Skin of body (tissue), 2 donors: ENCODE measurements around the gene LRR1. TPM values are rescaled to one million over a fixed set of nuclear protein-coding genes. Genes with fewer than 3 reads are reported as not detected.
"Not testable (repeated sequence)": the region's sequence is repeated elsewhere in the genome, so short reads cannot be mapped to it uniquely, and the experiment has no call there.

Source experiments
- DNase-seq: peaks from one replicate; lab custom pipeline; 2025; lab: John Stamatoyannopoulos, UW
- total RNA-seq: library from RNA; depleted of rRNA; stranded (reverse); fragments of >200 nt; gene quantifications from one replicate; pipeline ENCODE4 v1.2.3, GENCODE V29; 2014

Gene LRR1
- total RNA-seq, 1 donor from 2014 or later = 9.9 TPM

DNA sequence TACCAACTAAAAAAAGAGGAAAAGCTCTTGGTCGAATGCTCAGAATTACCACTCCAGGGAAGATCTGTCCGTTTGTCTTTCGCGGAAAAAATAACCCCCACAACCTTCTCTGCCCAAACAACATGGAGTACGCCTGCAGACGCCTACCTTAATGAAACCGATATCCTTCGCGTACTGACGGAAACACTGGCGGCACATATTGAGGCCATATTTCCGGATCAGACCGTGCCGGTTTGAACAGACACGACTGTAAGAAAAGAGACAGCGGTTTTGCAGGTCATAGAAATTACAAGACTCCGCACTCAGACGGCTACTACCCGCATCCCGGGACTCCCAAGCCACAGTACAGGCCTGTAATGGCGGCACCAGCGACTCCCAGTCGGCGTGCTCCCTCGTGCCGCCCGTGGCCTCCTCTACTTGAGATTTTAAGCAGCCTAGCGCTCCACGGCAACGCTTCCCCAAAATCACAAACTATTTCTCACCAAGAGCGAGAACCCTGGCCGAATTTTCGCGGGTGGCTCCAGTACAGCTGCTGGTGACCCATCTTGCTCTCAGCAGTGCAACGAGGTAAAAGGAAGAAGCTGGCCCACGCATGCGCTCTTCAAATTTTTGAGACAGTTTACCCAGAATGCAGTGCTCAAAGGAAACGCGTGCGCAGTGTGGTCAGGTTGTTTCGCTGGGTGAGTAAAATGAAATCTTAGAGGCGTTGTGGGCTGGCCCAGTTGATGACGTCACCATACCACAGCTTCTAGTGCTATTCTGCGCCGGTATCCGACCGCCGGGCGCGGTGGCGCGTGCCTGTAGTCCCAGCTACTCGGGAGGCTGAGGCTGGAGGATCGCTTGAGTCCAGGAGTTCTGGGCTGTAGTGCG is 12.7 kb upstream of the LRR1 start, which contains the start of gene RPS29:
Gene RPS29, minus strand, starts transcription at position 578 of the 870 bp plus-strand sequence. Its CDS starts 34 bp downstream, at position 544.
- peak; percentile 100 for DNase-seq

DNA sequence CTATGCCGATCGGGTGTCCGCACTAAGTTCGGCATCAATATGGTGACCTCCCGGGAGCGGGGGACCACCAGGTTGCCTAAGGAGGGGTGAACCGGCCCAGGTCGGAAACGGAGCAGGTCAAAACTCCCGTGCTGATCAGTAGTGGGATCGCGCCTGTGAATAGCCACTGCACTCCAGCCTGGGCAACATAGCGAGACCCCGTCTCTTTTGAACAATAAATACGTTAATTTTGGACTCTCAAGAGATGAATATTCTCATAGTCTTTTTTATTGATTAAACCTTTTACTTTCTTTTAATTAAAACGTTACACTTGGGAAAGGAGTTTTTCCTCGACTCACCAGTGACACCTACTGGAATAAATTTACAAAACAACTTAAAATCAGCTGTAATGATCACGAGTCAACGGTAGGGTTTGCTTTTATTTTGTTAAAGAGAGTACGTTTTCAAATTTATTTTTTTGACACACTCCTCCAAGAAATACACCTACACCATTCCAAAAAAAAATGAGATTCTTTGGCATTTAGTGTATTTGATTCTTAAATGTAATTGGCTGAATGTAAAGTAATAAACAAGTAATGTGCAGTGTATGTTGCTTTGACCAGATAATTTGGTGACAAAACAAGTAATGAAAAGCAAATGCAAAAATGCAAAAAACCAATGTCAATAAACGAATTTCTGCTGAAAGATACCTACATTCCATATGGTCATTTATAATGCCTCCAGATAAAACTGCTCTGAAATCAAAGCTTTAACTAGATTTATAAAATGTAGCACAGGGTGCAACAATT is 11.9 kb upstream of the LRR1 start:
- peak; percentile 36 for DNase-seq

DNA sequence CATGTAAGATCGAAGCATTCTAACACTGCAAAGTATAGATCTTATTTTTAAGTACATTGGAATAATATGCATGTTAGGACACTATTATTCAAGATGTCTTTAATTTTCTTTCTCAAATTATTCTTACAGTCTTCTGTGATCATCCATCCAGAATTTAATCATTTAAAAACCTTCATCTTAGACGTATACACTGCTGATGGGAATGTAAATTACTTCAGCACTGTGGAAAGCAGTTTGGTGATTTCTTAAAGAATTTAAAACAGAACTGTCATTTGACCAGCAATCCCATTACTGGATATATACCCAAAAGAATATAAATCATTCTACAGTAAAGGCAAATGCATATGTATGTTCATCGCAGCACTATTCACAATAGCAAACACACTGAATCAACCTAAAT is 9.4 kb upstream of the LRR1 start:
- no peak for DNase-seq

DNA sequence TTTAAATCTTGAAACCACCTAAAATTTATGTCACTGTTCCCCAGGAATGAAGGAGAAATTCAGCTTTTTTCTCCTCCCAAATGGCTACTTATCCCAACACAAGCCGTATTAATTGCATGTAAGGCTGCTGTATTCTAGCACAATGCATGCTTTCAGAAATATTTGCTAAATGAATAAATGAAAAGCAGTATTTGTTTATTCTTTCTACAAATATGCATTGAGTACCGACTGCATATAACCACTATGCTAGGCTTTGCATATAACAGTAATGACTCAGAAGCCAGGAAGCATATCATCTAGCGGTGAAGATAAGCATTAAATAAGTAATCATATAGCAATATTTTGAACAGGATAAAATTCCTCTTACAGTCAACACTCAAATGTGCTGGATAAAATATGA is 5.7 kb upstream of the LRR1 start:
- DNase-seq = no peak

DNA sequence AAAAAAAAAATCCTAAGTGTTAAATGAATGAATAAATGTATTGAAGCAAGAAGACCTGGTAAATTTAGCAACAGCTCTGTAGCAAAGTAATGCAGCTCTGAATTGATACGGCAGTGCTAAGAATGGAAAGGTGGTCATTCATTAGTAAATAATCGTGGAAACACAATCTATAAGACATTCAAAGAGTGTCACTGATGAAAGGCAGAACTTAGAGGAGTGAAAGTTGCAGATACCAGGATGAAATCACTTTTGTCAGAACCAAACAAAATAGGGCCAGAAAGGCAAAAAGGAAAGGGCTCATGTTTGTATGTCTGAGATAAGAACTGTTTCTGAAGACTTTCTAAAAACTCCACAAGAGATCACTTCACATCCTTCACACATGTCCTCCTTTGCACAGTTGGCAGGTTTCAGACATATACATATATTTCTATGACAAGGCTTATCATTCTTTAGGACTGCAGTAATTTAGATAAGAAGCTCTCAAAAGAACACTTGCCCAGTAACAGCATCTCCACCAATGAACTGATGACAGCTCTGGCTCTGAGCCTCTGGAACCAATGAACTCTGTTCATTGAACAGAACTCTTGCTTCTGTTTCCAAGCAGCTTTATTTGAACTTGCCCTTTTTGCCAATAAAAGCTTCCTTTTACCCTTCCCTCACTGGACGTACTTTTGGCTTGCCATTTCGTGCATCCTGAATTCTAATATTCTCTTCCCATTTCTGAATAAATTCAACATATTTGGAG is 4.2 kb upstream of the LRR1 start:
- DNase-seq = peak; percentile 84

DNA sequence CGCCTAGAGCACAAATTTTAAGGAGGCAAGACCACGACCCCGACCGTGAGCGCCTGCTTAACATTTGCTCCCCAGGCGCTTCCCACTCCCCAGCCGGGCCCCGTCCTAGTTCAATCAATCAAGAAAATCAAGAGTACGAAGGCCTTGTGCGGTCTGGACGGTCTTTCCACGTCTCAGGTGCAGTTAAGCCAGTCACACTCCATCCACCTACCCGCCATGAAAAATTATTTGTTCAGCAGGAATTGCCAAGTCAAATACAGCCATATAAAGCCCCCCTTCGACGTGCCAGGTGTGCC is 603 bp upstream of the LRR1 start:
- DNase-seq = no peak

DNA sequence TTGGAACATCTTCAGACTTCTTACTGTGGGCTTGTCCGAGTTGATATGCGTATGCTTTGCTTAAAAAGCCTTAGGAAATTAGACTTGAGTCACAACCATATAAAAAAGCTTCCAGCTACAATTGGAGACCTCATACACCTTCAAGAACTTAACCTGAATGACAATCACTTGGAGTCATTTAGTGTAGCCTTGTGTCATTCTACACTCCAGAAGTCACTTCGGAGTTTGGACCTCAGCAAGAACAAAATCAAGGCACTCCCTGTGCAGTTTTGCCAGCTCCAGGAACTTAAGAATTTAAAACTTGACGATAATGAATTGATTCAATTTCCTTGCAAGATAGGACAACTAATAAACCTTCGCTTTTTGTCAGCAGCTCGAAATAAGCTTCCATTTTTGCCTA is 8.8 kb downstream of the LRR1 start:
- no peak for DNase-seq

DNA sequence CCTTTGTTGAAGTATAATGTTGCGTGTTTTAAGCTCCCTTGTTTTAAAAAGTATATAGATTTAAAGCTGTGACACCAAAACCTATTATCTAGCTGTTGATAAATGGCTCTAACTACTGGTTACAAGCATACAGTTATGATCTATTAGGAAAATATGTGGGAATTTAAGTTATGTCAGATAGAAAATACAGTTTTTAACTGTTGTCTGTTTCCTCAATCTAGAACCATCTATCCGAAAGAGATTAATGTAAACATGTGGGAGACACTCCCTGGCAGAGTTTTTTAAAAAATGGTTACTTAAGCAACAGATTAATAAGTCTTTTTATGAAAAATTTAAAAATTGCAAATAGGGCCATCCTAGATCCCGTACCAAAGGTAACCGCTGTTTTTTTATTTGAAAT is 13.5 kb downstream of the LRR1 start:
- DNase-seq = no peak

DNA sequence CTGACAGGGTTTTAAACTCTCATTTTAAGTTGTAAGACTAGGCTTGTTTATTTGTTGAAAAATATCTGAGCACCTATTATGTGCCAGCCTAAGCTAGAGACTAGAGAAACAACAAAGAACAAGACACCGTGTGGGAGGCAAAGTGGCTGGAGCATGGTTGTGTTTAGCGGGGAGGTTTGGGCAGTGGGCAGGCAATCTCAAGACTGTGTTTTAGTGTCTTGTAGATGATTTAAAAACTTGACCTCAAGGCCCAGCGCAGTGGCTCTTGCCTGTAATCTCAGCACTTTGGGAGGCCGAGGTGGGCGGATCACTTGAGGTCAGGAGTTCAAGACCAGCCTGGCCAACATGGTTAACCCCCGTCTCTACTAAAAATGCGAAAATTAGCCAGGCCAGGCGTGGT is 13.9 kb downstream of the LRR1 start:
- no peak for DNase-seq

DNA sequence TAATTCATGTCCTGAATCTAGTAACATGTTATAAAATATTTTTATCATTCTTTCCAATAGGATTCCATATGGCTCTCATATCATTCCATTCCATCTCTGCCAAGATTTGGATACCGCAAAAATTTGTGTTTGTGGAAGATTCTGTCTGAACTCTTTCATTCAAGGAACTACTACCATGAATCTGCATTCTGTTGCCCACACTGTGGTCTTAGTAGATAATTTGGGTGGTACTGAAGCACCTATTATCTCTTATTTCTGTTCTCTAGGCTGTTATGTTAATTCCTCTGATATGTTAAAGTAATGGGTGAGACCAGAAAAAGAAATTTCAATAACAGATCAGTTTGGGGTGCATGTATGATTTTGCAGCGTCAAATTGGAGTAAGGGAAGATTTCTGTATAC is 15.5 kb downstream of the LRR1 start:
- no peak for DNase-seq

DNA sequence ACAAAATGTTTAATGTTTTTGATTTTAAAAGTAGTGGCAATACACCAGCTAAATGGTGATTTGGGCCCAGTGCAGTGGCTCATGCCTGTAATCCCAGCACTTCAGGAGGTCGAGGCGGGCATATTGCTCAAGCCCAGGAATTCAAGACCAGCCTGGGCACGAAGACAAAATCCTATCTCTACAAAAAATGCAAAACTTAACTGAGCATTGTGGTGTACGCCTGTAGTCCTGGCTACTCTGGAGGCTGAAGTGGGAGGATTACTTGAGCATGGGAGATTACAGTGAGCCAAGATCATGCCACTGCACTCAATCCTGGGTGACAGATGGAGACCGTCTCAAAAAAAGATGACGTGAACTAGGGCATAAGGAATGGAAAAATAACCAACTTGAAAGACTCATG is 17.0 kb downstream of the LRR1 start:
- DNase-seq = no peak

DNA sequence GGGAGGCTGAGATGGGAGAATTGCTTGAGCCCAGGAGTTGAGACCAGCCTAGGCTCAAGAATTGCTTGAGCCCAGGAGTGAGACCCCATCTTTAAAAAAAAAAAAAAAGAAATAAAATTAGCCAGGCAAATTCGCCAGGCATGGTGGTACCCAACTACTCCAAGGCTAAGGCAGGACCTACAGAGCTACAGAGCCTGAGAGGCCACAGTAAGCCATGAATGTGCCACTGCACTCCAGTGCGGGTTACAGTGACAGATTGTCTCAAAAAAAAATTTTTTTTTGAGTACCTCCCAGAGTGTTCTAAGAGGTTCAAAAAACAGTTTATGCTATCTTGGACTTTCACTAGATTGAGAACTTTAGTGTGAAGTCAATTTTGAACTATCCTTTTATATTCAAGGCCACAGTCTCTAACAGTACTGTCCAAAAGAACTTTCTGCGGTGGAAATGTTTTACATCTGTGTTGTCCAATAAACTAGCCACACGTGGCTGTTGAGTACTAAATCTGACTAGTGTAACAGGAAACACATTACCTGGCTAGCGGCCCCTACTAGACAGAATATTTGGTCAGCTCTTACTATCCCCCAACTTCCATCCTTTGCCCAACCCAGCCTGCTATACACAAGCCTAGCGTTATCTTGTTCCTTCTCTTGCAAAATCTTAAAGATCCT is 19.2 kb downstream of the LRR1 start:
- DNase-seq = no peak

DNA sequence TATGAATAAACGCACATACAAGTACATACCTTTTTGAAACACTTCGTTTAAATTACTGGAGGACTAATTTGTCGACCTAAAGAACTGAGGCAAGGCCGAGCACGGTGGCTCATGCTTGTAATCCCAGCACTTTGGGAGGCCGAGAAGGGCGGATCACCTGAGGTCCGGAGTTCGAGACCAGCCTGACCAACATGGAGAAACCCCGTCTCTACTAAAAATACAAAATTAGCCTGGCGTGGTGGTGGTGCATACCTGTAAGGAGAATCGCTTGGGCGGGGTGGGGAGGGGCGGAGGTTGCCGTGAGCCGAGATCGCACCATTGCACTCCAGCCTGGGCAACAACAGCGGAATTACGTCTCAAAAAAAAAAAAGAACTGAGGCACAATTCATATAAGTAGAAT is 20.5 kb downstream of the LRR1 start:
- not testable (repeated sequence) for DNase-seq

DNA sequence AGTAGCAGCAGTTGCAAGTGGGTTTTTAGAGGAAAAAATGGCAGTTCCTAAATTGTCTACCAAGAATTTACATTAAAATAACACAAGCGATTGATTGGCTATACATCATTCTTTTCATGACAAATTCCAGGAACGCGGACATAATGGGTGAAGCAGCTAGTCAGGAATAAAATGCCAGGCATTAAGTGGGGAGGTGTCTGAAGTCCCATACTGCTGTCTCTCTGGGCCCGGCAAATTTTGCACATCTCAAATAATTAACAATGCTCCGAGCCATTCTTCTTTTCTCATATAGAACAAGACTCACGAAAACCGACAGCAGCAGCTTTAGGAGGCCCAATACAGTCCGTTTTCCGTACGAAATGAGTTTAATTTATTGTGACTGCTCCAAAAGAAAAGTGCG is 21.0 kb downstream of the LRR1 start:
- DNase-seq = no peak

DNA sequence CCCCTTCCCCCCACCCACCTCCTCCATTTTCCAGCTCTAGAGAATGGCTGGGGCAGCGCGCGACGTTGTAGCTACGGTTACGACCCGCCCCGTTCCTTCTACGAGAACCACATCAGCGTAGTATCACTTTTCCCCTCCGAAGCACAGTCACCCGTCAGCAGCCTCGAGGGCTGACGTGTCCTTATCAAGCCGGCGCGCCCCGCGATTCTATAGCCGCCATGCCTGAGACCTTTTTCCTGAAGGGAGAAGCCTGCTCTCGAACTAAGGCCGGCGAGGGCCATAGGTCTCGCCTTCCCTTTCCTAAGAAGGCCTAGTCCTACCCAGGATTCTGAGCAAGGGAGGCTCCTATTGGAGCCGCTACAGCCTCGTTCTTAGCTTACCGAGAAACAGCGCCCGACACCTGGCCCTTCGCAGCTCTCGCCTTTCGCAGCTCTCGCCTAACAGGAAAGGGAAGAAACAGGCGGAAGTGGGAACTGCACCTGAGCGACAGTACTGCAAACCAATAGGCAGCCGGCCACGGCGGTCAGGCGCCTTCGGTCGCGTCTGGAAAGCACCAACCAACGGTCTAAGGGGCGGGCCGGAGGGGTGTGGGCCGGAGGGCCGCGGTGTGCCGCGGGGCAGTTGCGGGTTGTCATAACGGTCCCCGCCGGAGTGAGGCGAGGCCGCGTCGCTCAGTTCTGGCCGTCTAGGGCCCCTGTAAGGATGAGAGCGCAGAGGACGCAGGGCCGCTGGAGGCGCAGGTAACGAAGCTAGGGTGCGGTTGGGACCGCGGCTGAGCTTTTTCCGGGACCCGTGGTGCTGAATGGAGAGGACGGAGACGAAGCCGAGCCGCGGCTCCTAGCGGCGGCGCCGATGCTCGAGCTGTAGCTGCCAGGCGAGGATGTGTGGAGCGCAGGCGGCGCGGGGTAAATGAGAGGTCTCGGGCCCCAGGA is 21.7 kb downstream of the LRR1 start, which contains the start of the genes MGAT2 and RPL36AL:
Gene MGAT2, plus strand, starts transcription at position 618 of the 932 bp plus-strand sequence. CDS start 470 bp downstream, outside the sequence.
Gene RPL36AL, minus strand, starts transcription at position 445 of the 932 bp plus-strand sequence. CDS start 1,522 bp downstream, outside the sequence.
- peak; percentile 96 for DNase-seq

DNA sequence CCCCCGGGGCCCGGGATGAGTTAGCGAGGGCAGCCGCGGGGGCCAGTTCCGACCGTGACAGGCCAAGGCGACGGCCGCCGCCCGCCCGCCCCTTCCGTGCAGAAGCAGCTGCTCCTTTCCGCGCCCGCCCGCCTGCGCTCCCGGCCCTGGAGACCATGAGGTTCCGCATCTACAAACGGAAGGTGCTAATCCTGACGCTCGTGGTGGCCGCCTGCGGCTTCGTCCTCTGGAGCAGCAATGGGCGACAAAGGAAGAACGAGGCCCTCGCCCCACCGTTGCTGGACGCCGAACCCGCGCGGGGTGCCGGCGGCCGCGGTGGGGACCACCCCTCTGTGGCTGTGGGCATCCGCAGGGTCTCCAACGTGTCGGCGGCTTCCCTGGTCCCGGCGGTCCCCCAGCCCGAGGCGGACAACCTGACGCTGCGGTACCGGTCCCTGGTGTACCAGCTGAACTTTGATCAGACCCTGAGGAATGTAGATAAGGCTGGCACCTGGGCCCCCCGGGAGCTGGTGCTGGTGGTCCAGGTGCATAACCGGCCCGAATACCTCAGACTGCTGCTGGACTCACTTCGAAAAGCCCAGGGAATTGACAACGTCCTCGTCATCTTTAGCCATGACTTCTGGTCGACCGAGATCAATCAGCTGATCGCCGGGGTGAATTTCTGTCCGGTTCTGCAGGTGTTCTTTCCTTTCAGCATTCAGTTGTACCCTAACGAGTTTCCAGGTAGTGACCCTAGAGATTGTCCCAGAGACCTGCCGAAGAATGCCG is 22.6 kb downstream of the LRR1 start:
- DNase-seq = no peak

DNA sequence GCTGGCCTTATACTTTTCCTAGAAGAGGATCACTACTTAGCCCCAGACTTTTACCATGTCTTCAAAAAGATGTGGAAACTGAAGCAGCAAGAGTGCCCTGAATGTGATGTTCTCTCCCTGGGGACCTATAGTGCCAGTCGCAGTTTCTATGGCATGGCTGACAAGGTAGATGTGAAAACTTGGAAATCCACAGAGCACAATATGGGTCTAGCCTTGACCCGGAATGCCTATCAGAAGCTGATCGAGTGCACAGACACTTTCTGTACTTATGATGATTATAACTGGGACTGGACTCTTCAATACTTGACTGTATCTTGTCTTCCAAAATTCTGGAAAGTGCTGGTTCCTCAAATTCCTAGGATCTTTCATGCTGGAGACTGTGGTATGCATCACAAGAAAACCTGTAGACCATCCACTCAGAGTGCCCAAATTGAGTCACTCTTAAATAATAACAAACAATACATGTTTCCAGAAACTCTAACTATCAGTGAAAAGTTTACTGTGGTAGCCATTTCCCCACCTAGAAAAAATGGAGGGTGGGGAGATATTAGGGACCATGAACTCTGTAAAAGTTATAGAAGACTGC is 23.4 kb downstream of the LRR1 start:
- DNase-seq = no peak

DNA sequence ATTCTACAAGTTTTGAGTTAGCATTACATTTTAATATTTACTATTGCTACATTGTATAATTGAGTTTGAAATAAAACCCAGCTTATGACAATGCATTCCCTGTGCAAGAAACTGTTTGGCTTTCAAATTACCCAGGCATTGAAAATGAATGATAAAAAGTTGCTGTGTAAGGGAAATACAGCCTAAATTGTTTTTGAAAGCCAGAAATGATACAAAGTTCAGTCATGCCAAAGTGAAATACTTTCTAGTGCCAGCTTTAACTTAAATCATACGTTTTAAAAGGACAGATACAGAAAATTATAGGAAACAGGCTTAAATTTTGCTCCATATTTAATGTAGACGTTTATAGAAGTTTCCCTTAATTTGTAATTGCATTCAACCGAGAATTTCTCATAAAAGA is 24.6 kb downstream of the LRR1 start:
- no peak for DNase-seq
